GM18519 (cell line): ENCODE results near the gene DNAJB11.
"Not testable (repeated sequence)": the region's sequence is repeated elsewhere in the genome, so short reads cannot be mapped to it uniquely, and the experiment has no call there.

Experiments
- ATAC-seq: cut with Tn5 transposase; IDR thresholded peaks from one replicate; pipeline ENCODE4 v1.9.1; 2021; ENCODE audit warnings: mild to moderate bottlenecking, moderate library complexity; ENCODE audit not compliant: unreplicated experiment, low FRiP score

DNAJB11 gene

DNA sequence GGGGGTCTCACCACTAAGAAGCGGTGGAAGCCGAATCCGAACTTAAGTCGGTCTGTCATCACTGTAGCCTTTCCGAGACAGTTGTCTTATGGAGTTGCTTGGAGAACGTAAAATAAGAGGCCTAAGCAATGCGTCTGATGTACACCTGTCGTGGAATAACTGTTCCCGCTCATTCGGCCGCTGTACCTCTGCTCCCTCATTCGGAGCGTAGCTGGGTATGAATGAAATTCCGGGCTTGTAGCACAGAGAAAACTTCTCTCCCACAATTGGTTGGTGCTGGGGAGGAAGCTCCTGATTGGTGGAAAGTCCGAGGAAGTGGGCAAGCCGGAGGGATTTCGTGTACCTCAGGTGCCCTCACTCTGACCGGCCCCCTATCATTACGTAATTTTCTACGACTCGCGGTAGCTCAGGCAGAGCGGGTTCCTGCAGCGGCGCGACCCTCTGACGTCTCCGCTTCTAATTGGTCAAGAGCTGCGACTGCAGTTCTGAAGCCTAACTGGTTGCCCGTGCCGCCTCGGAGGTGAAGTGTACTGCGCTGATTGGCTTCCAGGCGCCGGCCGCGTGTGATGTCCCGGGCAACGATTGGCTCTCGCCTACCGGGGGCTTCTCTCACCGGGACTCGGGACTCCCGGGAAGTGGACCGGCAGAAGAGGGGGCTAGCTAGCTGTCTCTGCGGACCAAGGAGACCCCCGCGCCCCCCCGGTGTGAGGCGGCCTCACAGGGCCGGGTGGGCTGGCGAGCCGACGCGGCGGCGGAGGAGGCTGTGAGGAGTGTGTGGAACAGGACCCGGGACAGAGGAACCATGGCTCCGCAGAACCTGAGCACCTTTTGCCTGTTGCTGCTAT lies at the start of gene DNAJB11:
Gene DNAJB11, plus strand, starts transcription at position 625 of the 845 bp plus-strand sequence. Its CDS starts 178 bp downstream, at position 803.
- peak; percentile 78 for ATAC-seq

DNA sequence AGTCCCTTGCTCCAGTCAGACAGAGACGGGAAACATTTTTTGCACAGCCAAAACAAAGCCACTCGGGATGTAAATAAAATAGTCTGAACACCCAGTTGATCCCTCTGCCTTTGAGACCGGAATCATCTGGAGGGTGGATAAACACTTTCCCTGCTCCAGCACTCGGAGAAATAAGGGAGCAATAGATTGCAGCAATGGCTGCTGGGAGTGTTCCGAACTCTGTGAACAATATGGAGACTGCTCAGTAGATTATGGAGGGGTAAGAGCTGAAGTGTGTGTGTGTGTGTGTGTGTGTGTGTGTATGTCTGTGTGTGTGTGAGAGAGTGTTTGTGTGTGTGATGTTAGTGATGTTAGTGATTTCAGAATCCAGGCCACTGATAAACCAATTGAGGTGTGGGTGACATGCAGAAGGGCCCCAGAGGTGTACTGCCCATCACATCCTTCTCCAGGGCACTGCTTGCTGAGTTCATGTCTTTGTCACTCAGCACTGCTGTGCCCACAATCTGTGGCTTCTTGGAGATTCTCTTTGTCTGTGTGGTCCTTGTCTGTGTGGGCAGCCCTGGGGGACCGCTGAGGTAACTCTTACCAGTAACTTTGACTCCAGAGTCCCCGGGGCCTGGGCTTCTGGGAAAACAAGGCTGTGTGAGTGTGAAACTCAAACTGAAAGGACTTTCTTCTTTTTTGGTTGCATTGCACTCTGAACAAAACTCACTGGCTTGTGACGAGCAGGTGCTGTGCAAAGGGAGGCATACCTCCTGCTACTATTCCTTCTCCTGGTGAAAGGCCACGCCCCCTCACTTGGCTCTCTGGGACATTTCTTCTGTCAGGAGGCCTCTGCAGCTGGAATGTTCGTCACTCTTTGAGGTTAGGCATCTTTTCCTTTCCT lies 49.3 kb upstream of the DNAJB11 start:
- ATAC-seq, result no peak

DNA sequence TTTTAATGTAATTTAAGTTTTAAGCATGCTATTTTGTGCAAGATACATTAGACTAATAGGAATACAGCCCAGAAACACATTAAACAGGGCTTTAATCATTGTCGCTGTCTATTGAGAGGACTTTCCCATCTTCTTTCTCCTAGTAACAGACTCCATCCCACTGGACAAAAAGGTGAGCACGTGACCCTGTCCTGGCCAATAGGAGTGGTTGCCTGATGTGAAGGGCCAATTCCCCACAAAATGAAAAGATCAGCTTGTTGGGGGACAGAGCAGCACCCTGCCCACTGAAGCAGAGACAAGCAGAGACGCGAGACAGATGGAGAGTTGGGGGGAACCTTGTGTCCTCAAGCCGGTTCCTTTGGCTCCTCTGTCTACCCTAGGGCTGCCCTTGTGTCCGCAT lies 47.5 kb upstream of the DNAJB11 start:
- ATAC-seq, result no peak

DNA sequence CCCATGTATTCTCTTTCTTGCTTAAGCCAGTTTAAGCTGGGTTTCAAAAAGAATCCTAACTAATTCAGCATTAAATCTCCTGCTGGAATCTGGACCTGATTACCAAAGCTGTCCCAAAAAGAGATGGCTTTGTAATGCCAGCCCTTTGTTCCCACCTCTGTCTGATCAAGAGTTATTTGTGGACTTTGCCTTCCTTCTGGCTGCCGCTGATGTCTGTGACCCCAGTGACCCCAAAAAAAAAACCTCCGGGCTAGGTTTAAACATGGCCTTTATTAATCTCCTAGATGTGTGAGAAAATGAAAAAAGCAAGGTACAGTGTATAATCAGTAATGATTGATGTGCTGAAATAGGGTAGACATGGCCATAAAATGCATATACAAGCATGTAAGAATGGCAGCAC lies 47.1 kb upstream of the DNAJB11 start:
- ATAC-seq, result no peak

DNA sequence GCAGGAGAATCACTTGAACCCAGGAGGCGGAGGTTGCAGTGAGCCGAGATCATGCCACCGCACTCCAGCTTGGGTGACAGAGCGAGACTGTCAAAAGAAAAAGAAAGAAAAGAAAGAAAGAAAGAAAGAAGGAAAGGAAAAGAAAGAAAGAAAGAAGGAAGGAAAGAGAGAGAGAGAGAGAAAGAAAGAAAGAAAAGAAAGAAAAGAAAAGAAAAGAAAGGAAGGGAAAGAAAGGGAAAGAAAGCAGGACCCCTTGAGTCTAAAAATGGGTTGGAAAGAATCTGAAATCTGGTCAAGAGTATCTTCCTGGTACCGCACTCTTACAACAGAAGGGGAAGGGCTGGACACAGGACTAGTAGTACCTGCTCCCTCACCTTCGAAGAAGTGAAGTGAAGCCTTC lies 45.9 kb upstream of the DNAJB11 start:
- no peak for ATAC-seq

DNA sequence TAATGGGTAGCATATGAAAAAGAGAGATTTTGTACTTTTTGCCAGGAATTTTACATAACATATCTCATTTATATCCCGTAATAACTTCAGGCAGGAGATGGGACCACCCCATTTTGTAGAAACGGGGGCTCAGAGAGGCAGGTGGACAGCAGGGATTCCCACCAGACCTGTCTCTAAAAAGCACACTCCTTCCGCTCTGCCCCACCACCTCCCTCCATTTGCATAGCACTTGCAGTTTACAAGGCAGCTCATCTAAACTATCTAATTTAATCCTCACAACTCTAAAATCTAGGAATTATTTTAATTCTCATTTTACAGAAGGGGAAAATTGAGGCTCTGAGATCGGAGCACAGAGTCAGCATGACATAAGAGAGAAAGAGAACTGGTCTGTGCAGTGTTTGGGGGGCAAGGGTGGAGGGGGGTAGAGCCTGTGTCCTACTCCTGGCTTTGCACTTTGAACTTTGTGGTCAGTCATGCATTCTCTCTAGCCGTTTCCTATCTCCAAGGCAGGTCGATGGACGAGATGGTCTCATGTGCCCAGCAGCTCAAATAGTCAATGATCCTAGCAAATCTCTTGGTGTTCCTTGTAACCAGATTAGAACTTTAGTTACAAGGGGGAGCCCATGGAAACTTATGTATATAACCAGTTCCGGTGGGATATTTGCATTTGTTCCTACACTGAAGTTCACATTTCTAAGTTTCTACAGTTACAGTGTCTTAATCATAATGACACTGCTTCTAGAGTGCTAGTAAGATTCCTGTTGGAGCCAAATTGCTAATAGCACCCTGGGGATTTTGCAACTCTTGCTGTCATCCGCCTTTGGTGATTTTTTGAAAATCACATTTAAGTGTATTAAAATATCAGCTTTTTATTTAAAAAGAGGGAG lies 44.9 kb upstream of the DNAJB11 start:
- no peak for ATAC-seq

DNA sequence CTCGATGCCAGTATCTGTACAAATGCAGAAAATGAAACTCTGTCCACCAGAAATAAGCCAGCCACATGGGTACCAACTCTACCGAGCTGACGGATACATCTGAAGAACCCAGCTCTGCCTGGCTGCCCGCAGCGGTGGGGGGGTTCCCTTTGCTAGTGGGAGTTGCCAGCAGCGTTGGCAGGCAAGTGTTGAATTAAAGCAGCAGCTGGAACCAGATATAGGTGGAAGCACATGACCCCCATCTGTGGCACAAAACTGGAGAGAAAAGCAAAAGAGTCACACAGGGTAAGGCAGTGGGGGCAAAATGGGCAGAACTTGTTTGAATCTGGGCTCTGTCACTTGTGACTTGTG lies 44.3 kb upstream of the DNAJB11 start:
- ATAC-seq, result no peak

DNA sequence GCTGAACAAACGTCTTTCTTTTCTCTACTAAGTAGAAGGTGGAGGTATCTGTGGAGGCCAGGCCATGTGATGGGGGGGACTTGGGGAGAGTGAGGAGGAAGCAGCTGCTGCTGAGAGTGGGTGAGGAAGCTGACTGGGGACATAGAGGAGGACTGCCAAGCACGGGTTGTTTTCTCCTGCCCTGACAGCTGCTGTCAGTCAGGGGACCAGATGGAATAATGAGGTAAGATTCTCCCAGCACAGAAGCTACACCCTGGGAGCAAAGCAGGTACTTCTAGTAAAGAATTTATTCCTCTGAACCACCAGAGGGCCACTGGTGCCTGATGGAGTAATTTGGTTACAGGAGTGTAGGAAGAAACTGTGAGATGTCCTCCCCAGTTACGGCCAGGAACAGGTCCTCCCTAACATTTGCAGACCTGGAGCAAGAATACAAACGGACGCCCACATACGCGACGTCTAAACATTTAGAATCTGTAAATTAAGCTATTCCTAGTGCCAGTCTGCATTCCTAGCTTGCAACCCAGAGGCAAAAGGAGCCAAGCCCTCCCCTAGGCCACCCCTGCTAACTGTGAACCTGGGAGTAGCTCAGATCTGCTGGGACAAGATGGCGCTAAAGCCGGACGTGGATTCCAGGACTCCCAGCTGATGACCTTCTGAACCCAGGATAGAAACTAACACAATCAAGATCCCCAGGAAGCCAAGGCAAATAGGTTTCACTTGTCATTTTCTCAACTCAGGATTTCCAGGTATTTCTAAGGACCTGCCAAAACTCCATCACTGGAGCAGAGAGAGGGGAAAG lies 41.1 kb upstream of the DNAJB11 start:
- no peak for ATAC-seq

DNA sequence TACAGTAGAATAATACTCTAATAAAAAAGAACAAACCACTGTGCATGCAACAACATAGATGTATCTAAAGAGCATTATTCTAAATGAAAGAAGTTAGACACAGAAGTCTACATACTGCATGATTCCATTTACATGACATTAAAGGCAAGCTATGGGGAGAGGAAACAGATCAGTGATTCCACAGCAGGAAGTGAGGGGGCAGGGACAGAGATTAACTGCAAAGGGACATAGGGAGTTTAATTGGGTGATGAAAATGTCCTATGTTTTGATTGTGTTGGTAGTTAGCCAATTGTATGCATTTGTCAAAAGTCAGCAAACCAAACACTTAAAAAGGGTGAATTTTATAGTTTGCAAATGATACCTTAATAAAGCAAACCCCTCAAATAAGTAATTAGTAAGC lies 40.1 kb upstream of the DNAJB11 start:
- ATAC-seq, result no peak

DNA sequence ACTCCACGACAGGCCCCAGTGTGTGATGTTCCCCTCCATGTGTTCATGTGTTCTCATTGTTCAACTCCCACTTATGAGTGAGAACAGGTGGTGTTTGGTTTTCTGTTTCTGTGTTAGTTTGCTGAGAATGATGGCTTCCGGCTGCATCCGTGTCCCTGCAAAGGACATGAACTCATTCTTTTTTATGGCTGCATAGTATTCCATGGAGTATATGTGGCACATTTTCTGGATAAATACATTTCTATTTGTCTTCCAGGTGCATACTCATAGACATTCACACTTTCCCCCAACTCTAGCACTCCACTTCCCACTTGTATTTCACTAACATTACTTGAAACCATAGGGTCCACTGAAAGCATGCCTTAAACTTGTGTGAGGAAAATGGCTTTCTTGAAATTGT lies 38.8 kb upstream of the DNAJB11 start:
- ATAC-seq, result not testable (repeated sequence)

DNA sequence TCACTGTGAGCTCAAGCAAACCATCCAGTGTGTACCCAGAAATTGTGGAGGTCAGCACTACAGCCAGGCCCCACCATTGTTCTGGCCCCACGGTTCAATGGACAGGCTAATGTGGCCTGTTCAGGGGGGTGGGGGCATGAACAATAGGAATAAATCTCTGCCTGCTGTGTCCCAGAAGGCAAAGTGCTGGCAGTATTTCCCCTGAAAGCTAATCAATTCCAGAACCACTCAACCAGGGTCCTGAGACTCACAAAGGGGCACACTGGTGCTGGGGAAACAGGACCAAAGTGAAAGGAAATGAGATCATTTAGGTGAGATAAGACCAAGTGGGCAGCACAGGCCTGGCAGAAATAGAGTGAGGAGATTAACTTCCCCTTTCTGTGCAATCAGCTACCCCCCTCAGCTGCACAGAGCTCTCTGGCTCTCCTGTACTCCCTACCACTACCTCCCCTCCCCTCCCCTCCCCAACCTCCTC lies 37.9 kb upstream of the DNAJB11 start:
- peak; percentile 34 for ATAC-seq

DNA sequence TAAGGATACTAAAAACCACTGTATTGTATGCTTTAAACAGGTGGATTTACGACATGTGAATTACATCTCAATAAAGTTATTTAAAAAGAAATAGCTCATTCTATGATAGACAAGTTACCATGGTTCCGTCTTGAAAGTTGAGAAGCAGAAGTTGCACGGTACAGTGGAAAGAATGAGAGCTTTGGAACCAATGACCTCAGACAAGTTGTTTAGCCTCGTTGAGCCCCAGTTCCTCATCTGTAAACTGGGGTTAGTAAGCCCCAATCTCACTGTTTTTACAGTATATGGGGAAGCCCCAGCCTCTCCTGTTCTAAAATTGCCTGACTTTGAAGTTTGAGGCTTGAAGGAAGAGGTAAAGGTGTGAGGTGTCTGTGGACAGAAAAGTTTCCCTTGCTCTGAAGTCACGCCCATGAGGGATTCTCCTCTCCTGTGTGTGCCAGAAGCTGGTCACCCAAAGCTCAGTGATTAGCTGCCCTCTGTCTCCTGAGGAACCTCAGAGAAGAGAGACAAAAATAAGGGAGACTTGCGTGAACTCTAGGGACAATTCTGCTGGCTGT lies 36.3 kb upstream of the DNAJB11 start:
- ATAC-seq, result peak; percentile 78

DNA sequence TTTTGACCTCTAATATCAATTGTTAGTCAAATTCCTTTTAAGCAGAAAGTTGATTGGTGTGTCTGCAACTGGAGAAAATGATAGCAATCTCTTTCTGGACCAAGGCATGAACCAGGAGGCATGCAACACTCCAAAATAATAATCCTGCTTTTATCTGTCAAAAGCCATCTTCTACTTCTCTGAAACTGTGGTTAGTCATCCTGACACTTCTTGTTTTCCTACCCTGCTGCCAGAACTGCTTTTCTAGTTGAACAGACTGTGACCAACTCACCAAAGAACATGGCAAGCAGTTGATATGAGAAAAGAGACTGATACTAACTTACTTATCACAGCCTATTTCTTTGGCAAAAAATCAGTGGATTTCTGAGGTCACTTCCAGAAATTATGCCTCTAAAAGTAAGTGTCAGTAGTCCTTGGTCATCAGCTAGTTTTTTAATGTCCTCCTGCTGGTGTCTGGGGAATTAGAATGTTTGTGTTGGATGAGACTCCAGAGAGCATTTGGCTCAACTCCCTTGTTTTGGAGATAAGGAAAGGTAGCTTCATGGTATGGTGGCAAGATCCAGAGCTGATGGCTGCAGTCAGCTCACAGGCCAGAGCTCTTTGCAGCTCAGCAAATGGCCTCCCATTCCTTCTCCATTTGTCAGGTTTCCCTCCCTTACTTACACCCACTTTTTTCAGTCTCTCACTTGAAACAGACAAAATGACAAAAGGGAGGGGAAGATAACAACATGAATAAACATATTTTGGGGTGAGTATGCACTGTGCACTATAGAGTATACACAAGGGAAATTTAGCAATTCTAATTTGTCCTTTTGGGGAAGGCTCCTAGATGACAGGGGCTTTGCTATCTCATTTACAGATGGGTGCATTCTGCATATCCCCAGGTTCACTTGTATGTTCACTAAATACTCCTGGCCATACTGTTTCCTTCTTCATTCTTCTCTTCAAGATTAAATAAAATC lies 33.4 kb upstream of the DNAJB11 start:
- no peak for ATAC-seq

DNA sequence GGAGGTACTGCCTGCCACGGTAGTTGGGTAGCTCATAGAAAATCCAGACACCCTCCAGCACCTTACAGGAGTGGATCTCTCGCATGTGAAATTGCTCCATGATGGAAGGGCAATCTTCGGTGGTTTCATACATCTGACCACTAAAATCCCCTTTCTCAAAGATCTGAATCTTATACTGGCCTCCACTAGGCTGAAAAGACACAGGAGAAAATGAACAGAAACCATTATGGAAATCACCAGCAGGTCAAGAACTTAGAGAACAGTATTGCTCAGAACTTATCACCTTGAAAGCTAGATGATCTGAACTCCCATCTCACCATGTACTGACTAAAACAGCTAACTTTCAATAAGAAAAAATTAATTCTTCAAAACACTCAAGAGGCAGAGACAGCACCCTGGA lies 31.7 kb upstream of the DNAJB11 start:
- no peak for ATAC-seq

DNA sequence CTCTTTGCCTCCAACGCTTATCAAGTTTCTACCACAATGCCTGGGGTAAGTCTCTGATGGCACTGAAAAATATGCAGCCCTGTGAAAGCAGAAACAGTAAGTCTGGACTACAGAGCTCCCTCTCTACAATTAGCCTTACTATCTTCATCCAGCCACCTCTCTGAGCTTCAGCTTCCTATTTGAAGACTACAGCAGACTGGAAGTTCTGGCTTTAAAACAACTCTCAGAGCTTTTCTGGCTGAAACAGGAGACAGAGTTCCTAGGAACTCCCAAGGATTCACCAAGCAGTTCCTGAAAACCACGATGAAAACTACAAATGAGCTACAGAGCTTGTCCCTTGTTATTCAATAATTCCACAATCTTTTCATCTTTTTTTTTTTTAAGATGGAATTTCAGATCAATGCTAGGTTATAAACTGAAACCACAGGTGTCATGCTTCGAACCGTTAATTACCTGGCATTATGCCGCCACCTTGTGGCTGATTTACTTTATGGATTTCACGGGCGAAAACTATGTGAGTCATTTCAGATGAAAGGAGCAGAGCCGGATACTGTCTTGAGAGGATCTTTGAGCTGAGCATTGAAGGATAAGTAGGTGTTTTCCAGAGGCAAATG lies 30.2 kb upstream of the DNAJB11 start:
- peak; percentile 51 for ATAC-seq

DNA sequence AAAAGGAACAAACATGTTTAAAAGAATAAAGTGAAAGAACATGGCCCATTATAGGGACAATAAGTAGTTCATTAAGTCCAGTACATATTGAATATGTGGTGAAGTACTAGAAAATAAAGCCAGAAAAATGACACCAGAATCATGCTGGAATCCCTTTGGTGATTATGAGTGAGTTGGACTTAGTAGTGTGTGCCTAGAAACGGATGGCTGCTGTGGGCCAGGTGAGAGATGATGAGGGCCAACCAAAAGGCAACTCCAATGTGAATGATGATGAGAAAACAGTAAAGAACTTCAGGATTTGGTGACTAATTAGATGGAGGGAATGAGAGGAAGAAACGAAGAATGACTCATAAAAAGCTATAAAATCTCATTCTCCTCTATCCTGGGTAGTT lies 29.7 kb upstream of the DNAJB11 start:
- ATAC-seq, result no peak

DNA sequence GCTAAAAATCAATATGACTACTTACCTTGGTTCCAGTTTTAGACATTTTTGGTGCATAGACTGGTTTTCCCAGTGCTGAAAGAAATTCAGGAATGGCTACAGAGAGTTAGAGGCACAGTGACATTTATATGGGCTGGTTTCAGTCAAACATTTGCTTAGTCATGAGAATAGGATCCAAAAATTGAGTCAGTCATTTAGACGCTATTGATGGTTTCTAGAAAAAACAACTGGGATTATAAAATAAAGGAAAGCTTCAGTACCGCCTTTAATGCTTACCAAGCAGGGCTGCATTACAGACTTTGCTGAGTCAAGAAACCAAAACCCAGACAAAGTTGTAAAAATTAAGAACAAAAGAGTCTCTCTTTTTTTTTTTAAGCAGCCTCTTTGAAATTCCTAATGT lies 26.2 kb upstream of the DNAJB11 start, which contains the start of gene CRYGS:
Gene CRYGS, minus strand, starts transcription at position 100 of the 400 bp plus-strand sequence. Its CDS starts 54 bp downstream, at position 46.
- no peak for ATAC-seq

DNA sequence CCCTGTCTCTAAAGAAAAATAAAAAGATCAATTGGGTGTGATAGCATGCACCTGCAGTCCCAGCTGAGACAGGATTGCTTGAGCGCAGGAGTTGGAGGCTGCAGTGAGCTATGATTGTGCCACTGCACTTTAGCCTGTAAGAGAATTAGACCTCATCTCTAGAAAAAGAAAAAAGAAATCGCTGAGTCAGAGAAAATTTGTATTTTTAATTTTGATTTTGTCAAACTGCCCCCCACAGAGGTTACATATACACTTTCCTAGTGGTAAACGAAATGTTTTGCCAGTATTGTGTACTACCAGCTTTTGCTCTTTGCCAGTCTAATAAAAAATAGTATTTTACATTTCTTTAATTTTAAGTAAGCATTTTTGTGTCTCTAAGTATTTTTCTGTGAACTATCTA lies 21.0 kb upstream of the DNAJB11 start:
- no peak for ATAC-seq
